ENCODE measurements around the gene PTBP1. TPM values are rescaled to one million over a fixed set of nuclear protein-coding genes. Genes with fewer than 3 reads are reported as not detected.
A peak's percentile ranks its signal among the peaks of the same experiment; 100 is the strongest.

Gene PTBP1
- total and polyA plus RNA-seq, 9 of the 15 experiments (the other 6 are each of a cell fraction or from before 2014, with no cell fraction given), result 14.0 to 759 (median 234) TPM

DNA sequence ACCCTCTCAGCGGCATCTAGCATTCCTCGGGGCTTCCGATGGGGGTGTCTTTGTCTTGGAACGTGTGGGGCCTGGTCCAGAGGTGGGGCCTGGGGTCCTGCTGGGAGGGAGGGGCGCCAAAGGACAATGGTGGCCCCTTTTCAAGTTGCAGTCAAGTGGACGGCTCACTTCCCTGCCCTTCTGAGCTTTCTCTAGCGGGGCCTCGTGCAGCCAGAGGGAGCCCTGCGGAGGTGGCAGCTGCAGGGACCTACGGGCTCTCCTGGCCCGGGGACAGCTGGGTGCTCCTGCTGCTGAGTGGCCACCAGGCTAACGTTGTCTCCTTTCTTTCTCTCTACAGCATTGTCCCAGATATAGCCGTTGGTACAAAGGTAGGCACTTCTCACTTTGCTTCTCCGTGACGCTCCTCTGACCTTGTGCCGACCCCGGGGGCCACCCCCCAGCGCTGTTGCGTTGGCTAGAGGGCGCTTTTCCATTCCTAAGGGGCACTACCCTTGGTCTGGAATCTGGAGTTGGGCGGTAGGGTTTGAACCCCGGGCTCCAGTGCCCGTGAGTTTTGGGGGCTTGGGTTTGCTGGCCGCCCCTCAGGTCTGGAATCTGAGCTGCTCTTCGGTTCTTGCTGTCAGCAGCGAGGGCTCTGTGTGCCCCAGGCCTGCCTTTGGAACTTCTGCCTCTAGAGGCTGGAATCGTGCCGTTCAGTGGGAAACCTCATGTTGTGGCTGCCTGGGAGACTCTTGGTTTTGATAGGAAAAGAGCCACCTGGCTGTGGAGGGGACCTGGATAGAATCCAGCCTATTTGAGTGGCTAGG is 2.0 kb downstream of the PTBP1 start:
- Histone ChIP-seq H4K20me1 (replicated peaks; ENCODE audit: control insufficient read depth, insufficient read depth, low read length) (peaks cover 61% of the 10 kb centered on the region), H3K9me1 (ENCODE audit: control insufficient read depth, insufficient read depth, low read length) (peaks cover 16% of the 10 kb centered on the region), H3K4me3 (peak overlapping the region; percentile 99), H3K27ac (ENCODE audit: extremely low read depth, low read depth, low read length) (peak overlapping the region; percentile 98), H3K79me2 (ENCODE audit: control insufficient read depth, insufficient read depth, low read length) (peaks cover 80% of the 10 kb centered on the region), H3K9ac (ENCODE audit: insufficient read depth in 1 of 2, low read depth in 2 of 2, low read length in 2 of 2) (peak overlapping the region; percentile 98 to 99), H3K9me3 (replicated peaks; ENCODE audit: control insufficient read depth, insufficient read depth, low read depth, low read length) (no peaks in the 10 kb centered on the region; the same call in 1 of the 2 replicates), H2AFZ (ENCODE audit: low read depth, low read length) (no peak overlapping the region), H3K27me3 (ENCODE audit: control insufficient read depth in 2 of 2, insufficient read depth in 2 of 2, low read length in 2 of 2) (no peaks in the 10 kb centered on the region), H3K36me3 (ENCODE audit: control insufficient read depth, insufficient read depth, low read length) (peaks cover 62% of the 10 kb centered on the region), H3K4me1 (replicated peaks in 1 of 2; ENCODE audit: control insufficient read depth in 2 of 2, insufficient read depth in 2 of 2, low read length in 2 of 2) (peaks cover 22 to 78% of the 10 kb centered on the region in 2 experiments), H3K4me2 (ENCODE audit: insufficient read depth, low read length) (peak overlapping the region; percentile 85)
- DNase-seq (ENCODE audit: extremely low read depth in 1 of 4, low spot score in 3 of 4) (peak in 3 of 4 experiments; percentile 11 to 64 (median 28)), FAIRE-seq (peak; percentile 72), ATAC-seq (peak; percentile 10)
- in situ Hi-C loops (cut with MboI) (no loop called here), intact Hi-C loops (cut with micrococcal nuclease) (loop anchor here (1.0 kb wide), 1 partner anchor 28 kb away; no protein-coding TSS in a partner anchor)
- ChIA-PET POLR2A (interaction anchor here (0.6 to 2.4 kb wide), 15 partner anchors 9 to 342 kb away, joined by 3 to 20 read pairs (median 3); no protein-coding TSS in a partner anchor), CTCF (ENCODE audit: low intra/inter-chr PET ratio) (interaction anchor here (0.7 to 1.1 kb wide), 2 partner anchors 28 to 122 kb away, joined by 3 read pairs; no protein-coding TSS in a partner anchor)
- WGBS (ENCODE audit: insufficient coverage, low coverage, missing lambda C conversion rate), result under 1% methylated on average over 27 of the region's 28 CpGs
- BruUV-seq (replicated peaks), result no TSS peak
- TF ChIP-seq ZNF589 (CRISPR knock-in tag; IDR thresholded peaks at IDR 0.05; ENCODE audit: low read depth) (0 out of 2 replicates have a peak, but pooled peaks have one; percentile 36), ZNF740 (CRISPR knock-in tag; IDR thresholded peaks at IDR 0.05) (0 out of 2 replicates have a peak, but pooled peaks have one; percentile 48), ZNF740 (tag; IDR thresholded peaks at IDR 0.05) (no peak), NR2C2 (CRISPR knock-in tag; IDR thresholded peaks at IDR 0.05) (no peak), NR2C2 (tag; IDR thresholded peaks at IDR 0.05) (peak; percentile 71), POLR2G (IDR thresholded peaks at IDR 0.05; ENCODE audit: low read depth, low read length) (peak; percentile 32), MXI1 (IDR thresholded peaks at IDR 0.05; ENCODE audit: low read depth, low read length) (no peak), SIN3A (IDR thresholded peaks at IDR 0.05; ENCODE audit: borderline replicate concordance in 2 of 2, control insufficient read depth in 1 of 2, low read depth in 2 of 2, low read length in 2 of 2) (peak; percentile 33 to 42; a peak in 1 of 4 replicates), MYNN (IDR thresholded peaks at IDR 0.05) (0 out of 2 replicates have a peak, but pooled peaks have one; percentile 25), MYNN (CRISPR knock-in tag; IDR thresholded peaks at IDR 0.05) (no peak), RBFOX2 (IDR thresholded peaks at IDR 0.05; ENCODE audit: low read depth, low read length) (peak; percentile 52), SAP30 (IDR thresholded peaks at IDR 0.05; ENCODE audit: borderline replicate concordance, insufficient read depth, low read depth, low read length, poor library complexity, severe bottlenecking) (peak; percentile 26)
- TF ChIP-seq, protein P1, sequence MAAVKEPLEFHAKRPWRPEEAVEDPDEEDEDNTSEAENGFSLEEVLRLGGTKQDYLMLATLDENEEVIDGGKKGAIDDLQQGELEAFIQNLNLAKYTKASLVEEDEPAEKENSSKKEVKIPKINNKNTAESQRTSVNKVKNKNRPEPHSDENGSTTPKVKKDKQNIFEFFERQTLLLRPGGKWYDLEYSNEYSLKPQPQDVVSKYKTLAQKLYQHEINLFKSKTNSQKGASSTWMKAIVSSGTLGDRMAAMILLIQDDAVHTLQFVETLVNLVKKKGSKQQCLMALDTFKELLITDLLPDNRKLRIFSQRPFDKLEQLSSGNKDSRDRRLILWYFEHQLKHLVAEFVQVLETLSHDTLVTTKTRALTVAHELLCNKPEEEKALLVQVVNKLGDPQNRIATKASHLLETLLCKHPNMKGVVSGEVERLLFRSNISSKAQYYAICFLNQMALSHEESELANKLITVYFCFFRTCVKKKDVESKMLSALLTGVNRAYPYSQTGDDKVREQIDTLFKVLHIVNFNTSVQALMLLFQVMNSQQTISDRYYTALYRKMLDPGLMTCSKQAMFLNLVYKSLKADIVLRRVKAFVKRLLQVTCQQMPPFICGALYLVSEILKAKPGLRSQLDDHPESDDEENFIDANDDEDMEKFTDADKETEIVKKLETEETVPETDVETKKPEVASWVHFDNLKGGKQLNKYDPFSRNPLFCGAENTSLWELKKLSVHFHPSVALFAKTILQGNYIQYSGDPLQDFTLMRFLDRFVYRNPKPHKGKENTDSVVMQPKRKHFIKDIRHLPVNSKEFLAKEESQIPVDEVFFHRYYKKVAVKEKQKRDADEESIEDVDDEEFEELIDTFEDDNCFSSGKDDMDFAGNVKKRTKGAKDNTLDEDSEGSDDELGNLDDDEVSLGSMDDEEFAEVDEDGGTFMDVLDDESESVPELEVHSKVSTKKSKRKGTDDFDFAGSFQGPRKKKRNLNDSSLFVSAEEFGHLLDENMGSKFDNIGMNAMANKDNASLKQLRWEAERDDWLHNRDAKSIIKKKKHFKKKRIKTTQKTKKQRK (IDR thresholded peaks at IDR 0.05; ENCODE audit: borderline replicate concordance, low read depth, low read length), result no peak
- TF ChIP-seq, protein P2, sequence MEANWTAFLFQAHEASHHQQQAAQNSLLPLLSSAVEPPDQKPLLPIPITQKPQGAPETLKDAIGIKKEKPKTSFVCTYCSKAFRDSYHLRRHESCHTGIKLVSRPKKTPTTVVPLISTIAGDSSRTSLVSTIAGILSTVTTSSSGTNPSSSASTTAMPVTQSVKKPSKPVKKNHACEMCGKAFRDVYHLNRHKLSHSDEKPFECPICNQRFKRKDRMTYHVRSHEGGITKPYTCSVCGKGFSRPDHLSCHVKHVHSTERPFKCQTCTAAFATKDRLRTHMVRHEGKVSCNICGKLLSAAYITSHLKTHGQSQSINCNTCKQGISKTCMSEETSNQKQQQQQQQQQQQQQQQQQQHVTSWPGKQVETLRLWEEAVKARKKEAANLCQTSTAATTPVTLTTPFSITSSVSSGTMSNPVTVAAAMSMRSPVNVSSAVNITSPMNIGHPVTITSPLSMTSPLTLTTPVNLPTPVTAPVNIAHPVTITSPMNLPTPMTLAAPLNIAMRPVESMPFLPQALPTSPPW (CRISPR knock-in tag; IDR thresholded peaks at IDR 0.05), result peak; percentile 54

Measured in K562 (cell line).